ENCODE data around the gene INPP5E.

Gene INPP5E

DNA sequence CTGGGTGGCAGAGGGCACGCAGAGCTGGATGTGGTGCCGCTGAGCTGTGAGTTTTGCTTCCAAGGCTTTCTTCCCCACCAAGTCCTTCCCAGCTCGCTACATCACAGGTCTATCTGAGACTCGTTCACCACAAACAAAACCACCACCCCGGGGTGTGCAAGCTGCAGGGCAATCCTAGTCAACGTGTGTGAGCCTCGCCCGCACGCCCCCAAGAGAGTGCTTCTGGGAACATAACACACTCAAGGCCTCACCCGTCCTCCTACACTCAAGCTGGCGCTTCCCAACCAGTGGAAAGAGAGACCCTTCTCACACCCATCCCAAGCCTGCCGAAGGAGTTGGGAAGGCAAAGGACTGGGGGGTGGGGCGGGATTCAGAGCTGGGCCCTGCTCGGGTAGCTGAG lies 50.2 kb downstream of the INPP5E start:
- Mint-ChIP-seq H3K27me3 (ENCODE audit: low read depth, poor library complexity) (no peaks in the 10 kb centered on the region), H3K27ac (no peak overlapping the region), H3K9me3 (no peaks in the 10 kb centered on the region), H3K36me3 (ENCODE audit: low read depth) (peaks cover 60% of the 10 kb centered on the region), H3K4me3 (no peak overlapping the region), H3K4me1 (no peaks in the 10 kb centered on the region)
- no peak for DNase-seq
- TF ChIP-seq, protein P1, sequence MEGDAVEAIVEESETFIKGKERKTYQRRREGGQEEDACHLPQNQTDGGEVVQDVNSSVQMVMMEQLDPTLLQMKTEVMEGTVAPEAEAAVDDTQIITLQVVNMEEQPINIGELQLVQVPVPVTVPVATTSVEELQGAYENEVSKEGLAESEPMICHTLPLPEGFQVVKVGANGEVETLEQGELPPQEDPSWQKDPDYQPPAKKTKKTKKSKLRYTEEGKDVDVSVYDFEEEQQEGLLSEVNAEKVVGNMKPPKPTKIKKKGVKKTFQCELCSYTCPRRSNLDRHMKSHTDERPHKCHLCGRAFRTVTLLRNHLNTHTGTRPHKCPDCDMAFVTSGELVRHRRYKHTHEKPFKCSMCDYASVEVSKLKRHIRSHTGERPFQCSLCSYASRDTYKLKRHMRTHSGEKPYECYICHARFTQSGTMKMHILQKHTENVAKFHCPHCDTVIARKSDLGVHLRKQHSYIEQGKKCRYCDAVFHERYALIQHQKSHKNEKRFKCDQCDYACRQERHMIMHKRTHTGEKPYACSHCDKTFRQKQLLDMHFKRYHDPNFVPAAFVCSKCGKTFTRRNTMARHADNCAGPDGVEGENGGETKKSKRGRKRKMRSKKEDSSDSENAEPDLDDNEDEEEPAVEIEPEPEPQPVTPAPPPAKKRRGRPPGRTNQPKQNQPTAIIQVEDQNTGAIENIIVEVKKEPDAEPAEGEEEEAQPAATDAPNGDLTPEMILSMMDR (IDR thresholded peaks at IDR 0.05): no peak

DNA sequence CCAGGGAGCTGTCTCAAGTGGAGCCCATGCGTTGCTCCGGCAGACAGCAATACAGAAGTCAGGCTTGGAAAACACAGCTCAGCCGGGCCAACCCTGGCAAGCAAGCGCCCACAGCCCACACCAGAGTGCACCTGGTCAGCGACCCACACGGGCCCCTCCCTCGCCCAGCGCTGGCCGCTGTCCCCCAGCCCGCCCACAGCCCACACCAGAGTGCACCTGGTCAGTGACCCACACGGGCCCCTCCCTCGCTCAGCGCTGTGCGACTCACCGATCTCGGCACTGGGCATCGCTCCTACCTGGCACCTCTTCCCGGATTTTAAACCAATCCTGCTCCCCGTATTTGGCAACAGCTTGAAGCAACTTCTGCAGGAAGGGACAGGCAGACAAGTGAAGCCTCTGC lies 52.4 kb downstream of the INPP5E start:
- TF ChIP-seq, protein P1 (IDR thresholded peaks at IDR 0.05): no peak
- Mint-ChIP-seq H3K27ac (no peak overlapping the region), H3K9me3 (no peaks in the 10 kb centered on the region), H3K4me3 (no peak overlapping the region), H3K4me1 (no peaks in the 10 kb centered on the region), H3K36me3 (ENCODE audit: low read depth) (peaks cover 62% of the 10 kb centered on the region), H3K27me3 (ENCODE audit: low read depth, poor library complexity) (no peaks in the 10 kb centered on the region)
- DNase-seq: no peak

DNA sequence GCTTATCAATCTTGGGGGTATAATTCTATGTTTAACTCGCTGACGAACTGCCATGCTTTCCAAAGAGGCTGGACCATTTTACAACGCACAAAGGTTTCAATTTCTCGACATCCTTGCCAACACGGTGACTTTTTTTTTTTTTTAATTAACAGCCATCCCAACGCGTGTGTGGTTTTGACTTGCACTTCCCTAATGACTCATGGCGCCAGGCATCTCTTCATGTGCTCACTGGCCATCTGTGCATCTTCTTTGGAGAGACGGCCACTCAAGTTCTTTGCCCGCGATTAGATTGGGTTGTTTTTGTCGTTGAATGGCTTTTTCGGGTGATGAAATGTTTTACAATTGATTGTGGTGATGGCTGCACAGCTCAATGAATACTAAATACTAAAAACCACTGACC lies 53.6 kb downstream of the INPP5E start:
- Mint-ChIP-seq H3K27me3 (ENCODE audit: low read depth, poor library complexity) (no peaks in the 10 kb centered on the region), H3K9me3 (no peaks in the 10 kb centered on the region), H3K4me3 (no peak overlapping the region), H3K27ac (no peak overlapping the region), H3K4me1 (no peaks in the 10 kb centered on the region), H3K36me3 (ENCODE audit: low read depth) (peaks cover 51% of the 10 kb centered on the region)
- no peak for DNase-seq
- TF ChIP-seq, protein P1 (IDR thresholded peaks at IDR 0.05): no peak

DNA sequence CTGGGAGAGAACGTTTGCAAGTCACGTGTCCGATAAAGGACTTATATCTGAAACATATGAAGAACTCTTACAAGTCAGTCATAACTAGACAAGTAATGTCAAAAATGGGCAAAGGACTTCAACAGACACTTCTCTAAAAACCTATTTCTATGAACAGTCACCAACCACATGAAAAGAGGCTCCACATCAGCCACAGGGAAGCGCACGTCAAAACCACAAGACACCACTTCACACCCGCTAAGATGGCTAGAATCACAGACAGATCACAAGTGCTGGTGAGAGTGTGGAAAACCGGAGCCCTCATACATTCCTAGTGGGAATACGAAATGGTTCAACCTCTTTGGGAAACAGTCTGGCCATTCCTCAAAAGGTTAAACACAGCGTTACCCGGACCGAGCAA lies 54.6 kb downstream of the INPP5E start:
- no peaks in the 10 kb centered on the region for H3K4me1 Mint-ChIP-seq
- H3K4me3 Mint-ChIP-seq: no peak overlapping the region
- no peak for DNase-seq
- H3K9me3 Mint-ChIP-seq: no peaks in the 10 kb centered on the region
- H3K27me3 Mint-ChIP-seq (ENCODE audit: low read depth, poor library complexity): no peaks in the 10 kb centered on the region
- H3K27ac Mint-ChIP-seq: no peak overlapping the region
- H3K36me3 Mint-ChIP-seq (ENCODE audit: low read depth): peaks cover 45% of the 10 kb centered on the region
- TF ChIP-seq, protein P1 (IDR thresholded peaks at IDR 0.05): no peak

DNA sequence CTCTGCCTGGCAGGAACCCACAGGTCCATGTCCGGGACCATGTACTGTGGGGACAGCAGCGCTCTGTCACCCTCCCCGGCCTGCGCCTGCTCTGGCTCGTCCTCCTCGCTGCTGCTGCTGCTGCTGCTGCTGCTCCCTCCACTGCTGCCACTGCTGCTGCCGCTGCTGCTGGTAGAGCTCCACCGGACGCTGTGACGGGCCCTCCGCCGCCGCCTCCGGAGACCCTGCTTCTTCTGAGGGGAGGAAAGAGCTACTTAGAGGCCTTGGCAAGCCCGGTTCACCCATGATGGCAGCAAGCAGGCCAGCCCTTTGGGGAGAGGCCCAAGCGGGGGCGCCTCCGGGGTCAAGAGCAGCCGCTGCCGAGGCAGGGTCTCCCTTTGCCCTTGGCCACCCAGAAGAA lies 56.2 kb downstream of the INPP5E start:
- H3K27me3 Mint-ChIP-seq (ENCODE audit: low read depth, poor library complexity): no peaks in the 10 kb centered on the region
- H3K9me3 Mint-ChIP-seq: no peaks in the 10 kb centered on the region
- DNase-seq: no peak
- no peaks in the 10 kb centered on the region for H3K4me1 Mint-ChIP-seq
- TF ChIP-seq, protein P1 (IDR thresholded peaks at IDR 0.05): no peak
- H3K4me3 Mint-ChIP-seq: no peak overlapping the region
- H3K36me3 Mint-ChIP-seq (ENCODE audit: low read depth): peaks cover 30% of the 10 kb centered on the region
- H3K27ac Mint-ChIP-seq: no peak overlapping the region

DNA sequence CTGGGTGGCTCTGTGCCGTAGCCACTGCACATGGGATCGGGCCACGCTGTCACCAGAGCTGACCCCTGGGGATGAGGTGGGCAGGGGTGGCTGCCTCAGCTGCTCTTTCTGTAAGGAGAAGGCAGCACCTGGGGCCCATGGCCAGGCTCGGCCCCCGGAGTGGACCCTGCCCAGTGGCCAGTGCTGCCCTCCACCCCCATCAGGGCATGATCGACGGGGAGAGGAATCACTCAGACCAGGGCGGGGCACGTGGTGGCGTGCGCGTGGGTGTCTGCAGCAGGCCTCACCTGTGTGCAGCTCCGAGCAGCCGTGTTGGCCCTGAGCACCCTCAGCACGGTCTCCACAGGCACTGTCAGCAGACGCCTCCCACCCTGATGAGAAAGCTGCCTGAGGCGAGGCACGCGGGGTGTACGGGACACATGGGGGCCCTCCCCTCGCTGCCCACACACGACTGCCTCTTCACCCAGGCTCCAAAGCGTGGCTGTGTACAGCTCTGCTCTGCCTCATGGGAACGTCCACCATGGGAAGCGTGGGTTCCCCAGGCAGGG lies 57.6 kb downstream of the INPP5E start:
- no peak for DNase-seq
- Mint-ChIP-seq H3K4me3 (no peak overlapping the region), H3K27ac (no peak overlapping the region), H3K4me1 (no peaks in the 10 kb centered on the region), H3K27me3 (ENCODE audit: low read depth, poor library complexity) (no peaks in the 10 kb centered on the region), H3K9me3 (no peaks in the 10 kb centered on the region), H3K36me3 (ENCODE audit: low read depth) (peaks cover 22% of the 10 kb centered on the region)
- TF ChIP-seq, protein P1 (IDR thresholded peaks at IDR 0.05): no peak

All from nephron progenitor cell (in vitro differentiated cells).